Suprapubic skin (tissue), 4 donors: ENCODE results near the gene DRC1. TPM values are rescaled to one million over a fixed set of nuclear protein-coding genes. Genes with fewer than 3 reads are reported as not detected.

Source experiments
- DNase-seq, 2 donors: peaks; one replicate each; pipeline ENCODE4 v3.0.0-alpha.2; 2019; ENCODE audit warnings: low spot score in 2 of 2
- H3K27ac ChIP-seq: fragments of 200-600 bp; sonication (generic); one replicate; pipeline ENCODE4 v1.5.1; 2019
- H3K27me3 ChIP-seq: fragments of 200-600 bp; sonication (generic); one replicate; pipeline ENCODE4 v1.5.1; 2019
- H3K36me3 ChIP-seq: fragments of 200-600 bp; sonication (generic); one replicate; pipeline ENCODE4 v1.5.1; 2019
- H3K4me1 ChIP-seq: fragments of 200-600 bp; sonication (generic); one replicate; pipeline ENCODE4 v1.5.1; 2019
- H3K4me3 ChIP-seq: fragments of 200-600 bp; sonication (generic); one replicate; pipeline ENCODE4 v1.5.1; 2019; ENCODE audit warnings: mild to moderate bottlenecking
- H3K9me3 ChIP-seq: fragments of 200-600 bp; sonication (generic); one replicate; pipeline ENCODE4 v1.5.1; 2019
- CTCF ChIP-seq, 2 donors: fragments of 200-600 bp in 1 of 2; fragments of 450-650 bp in 1 of 2; sonication (generic) in 1 of 2; IDR thresholded peaks; one replicate each; pipeline ENCODE4 v1.5.1; 2016 to 2019; ENCODE audit warnings: antibody characterized with exemption in 2 of 2, mild to moderate bottlenecking in 1 of 2, moderate library complexity in 1 of 2
- EP300 ChIP-seq: sonication (generic); formaldehyde crosslinking; IDR thresholded peaks from one replicate; pipeline ENCODE4 v1.6.1; 2017; ENCODE audit warnings: antibody characterized with exemption
- POLR2A ChIP-seq, 2 donors: fragments of 450-650 bp; IDR thresholded peaks; one replicate each; pipeline ENCODE4 v1.6.1; 2017; ENCODE audit warnings: antibody characterized with exemption in 2 of 2, mild to moderate bottlenecking in 2 of 2, moderate library complexity in 2 of 2
- POLR2AphosphoS5 ChIP-seq, 3 donors: sonication (generic); formaldehyde crosslinking; IDR thresholded peaks; one replicate each; pipeline ENCODE4 v1.6.1; 2017; ENCODE audit warnings: antibody characterized with exemption in 3 of 3
- WGBS: methylation state at CpG from one replicate; pipeline ENCODE4 v1.1.5; 2018; 5-methylcytosine and 5-hydroxymethylcytosine counted together
- total RNA-seq, 4 donors: library from RNA; depleted of rRNA; stranded (reverse); fragments of >200 nt; gene quantifications; one replicate each; pipeline ENCODE4 v1.1.0, GENCODE V29; 2016

The DRC1 gene
- total RNA-seq, 4 donors from 2014 or later, result 0.26 TPM; not detected in 3

- Histone ChIP-seq H3K36me3 (no peaks in the 10 kb centered on the region), H3K27me3 (no peaks in the 10 kb centered on the region), H3K4me3 (no peak overlapping the region), H3K27ac (no peak overlapping the region), H3K4me1 (peaks cover 3% of the 10 kb centered on the region), H3K9me3 (no peaks in the 10 kb centered on the region)
- 86% methylated on average over 14 of the region's 14 CpGs for WGBS
- DNase-seq, result peak in 1 of 2 donors; percentile 61
- TF ChIP-seq CTCF (IDR thresholded peaks at IDR 0.05) (peak in 1 of 2 donors; percentile 7), POLR2A (IDR thresholded peaks at IDR 0.05) (no peak)
Observed at GRCh38 chr2:26462511-26463243, 61.0 kb downstream of the DRC1 start.

GRCh38 chr2:26463244-26464192 lies 61.8 kb downstream of the DRC1 start:
- H3K27ac ChIP-seq, result no peak overlapping the region
- DNase-seq, result peak in 1 of 2 donors; percentile 51
- TF ChIP-seq POLR2A (IDR thresholded peaks at IDR 0.05) (no peak), EP300 (no peak), CTCF (IDR thresholded peaks at IDR 0.05) (no peak), POLR2AphosphoS5 (IDR thresholded peaks at IDR 0.05) (no peak)
- H3K27me3 ChIP-seq, result no peaks in the 10 kb centered on the region
- H3K4me3 ChIP-seq, result no peak overlapping the region
- peaks cover 3% of the 10 kb centered on the region for H3K4me1 ChIP-seq
- H3K36me3 ChIP-seq, result no peaks in the 10 kb centered on the region
- H3K9me3 ChIP-seq, result no peaks in the 10 kb centered on the region
- 87% methylated on average over 16 of the region's 25 CpGs for WGBS

- WGBS, result 91% methylated on average over 12 of the region's 14 CpGs
- Histone ChIP-seq H3K4me1 (peaks cover 3% of the 10 kb centered on the region), H3K27me3 (no peaks in the 10 kb centered on the region), H3K36me3 (no peaks in the 10 kb centered on the region), H3K27ac (no peak overlapping the region), H3K4me3 (no peak overlapping the region), H3K9me3 (peaks cover 5% of the 10 kb centered on the region)
- DNase-seq, result peak in 1 of 2 donors; percentile 36
- TF ChIP-seq EP300 (no peak), POLR2AphosphoS5 (IDR thresholded peaks at IDR 0.05) (no peak), CTCF (IDR thresholded peaks at IDR 0.05) (no peak), POLR2A (IDR thresholded peaks at IDR 0.05) (no peak)
Observed at GRCh38 chr2:26464390-26465265, 62.9 kb downstream of the DRC1 start.

DNA sequence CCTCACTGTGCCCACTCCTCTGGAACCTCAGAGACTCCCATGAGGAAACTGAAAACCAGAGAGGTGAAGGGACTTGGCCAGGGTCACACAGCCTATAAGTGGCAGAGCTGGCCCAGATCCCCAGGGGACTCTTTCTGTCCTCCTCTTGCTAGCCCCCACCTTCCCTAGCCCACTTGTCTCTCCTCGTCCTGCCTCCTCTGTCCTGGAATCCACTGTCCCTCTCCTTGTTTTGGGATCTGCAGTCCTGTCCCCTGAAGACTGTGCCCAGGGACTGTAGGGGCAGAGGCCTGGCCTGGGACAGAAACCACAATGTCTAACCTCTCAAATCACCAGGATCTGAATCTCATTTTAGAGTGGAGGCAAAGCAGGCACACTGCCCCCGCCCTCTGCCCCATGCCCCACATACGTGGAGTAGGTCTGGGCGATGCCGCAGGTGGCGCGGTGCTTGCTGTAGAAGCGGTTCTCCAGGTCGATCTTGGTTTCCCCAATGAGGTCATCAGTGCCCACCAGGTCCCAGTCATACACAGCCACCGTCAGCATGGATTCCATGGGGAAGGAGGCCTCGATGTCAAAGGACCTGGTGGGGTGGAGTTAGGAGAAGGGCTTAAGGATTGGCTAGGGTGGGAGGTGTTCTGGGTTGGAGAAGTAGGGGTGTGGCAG lies 63.7 kb downstream of the DRC1 start:
- Histone ChIP-seq H3K27ac (no peak overlapping the region), H3K27me3 (no peaks in the 10 kb centered on the region), H3K36me3 (no peaks in the 10 kb centered on the region), H3K4me3 (no peak overlapping the region), H3K4me1 (peaks cover 3% of the 10 kb centered on the region), H3K9me3 (peaks cover 5% of the 10 kb centered on the region)
- WGBS, result 91% methylated on average over 11 of the region's 11 CpGs
- TF ChIP-seq POLR2AphosphoS5 (IDR thresholded peaks at IDR 0.05) (no peak), EP300 (no peak), CTCF (IDR thresholded peaks at IDR 0.05) (no peak), POLR2A (IDR thresholded peaks at IDR 0.05) (no peak)
- peak in 1 of 2 donors; percentile 49 for DNase-seq
